HCT116 (cell line): Measurements from ENCODE around the gene PRPF19. TPM values are rescaled to one million over a fixed set of nuclear protein-coding genes. Genes with fewer than 3 reads are reported as not detected.
"Not testable (repeated sequence)": the region's sequence is repeated elsewhere in the genome, so short reads cannot be mapped to it uniquely, and the experiment has no call there.

Experiments
- ATAC-seq: fragments of 200-7000 bp; cut with Tn5 transposase; 2 replicates; pipeline ENCODE4 v1.9.1; 2020; ENCODE audit warnings: mild to moderate bottlenecking, moderate library complexity
- BruUV-seq: library from RNA; stranded (reverse); fragments of 400-500 nt; replicated peaks from 2 replicates; lab custom pipeline; 2021; lab: Mats Ljungman, UMichigan
- CTCF ChIA-PET: fragments of 300-600 bp; sonication (Branson Sonifier 250); formaldehyde crosslinking; loops from one replicate; lab custom pipeline; 2021; ENCODE audit warnings: antibody characterized with exemption; lab: Charles Lee
- POLR2A ChIA-PET: fragments of 300-600, 350-600 bp; sonication (Branson Sonifier 250); formaldehyde crosslinking; loops from one replicate; lab custom pipeline; 2021; ENCODE audit warnings: antibody characterized with exemption; lab: Charles Lee
- RAD21 ChIA-PET, 2 experiments: fragments of 300-600 bp; sonication (Branson Sonifier 250); formaldehyde crosslinking; loops; one replicate each; lab custom pipeline; 2023; ENCODE audit warnings: low total read pairs in 2 of 2; ENCODE audit not compliant: uncharacterized antibody in 2 of 2, unreplicated experiment in 2 of 2, low non-redundant PET in 1 of 2; lab: Charles Lee
- DNase-seq: peaks from one replicate; pipeline ENCODE4 v3.0.0-alpha.2; 2010; ENCODE audit warnings: low read depth, low spot score
- H2AFZ ChIP-seq: fragments of 200-600 bp; shearing (Covaris generic), sonication (generic); 2 replicates; pipeline ENCODE4 v1.6.1; 2017; ENCODE audit warnings: low read depth, mixed run types, mixed read lengths, antibody characterized with exemption, low read length; ENCODE audit not compliant: poor library complexity, severe bottlenecking
- H3K27ac ChIP-seq: 2 replicates; pipeline ENCODE4 v1.5.1; 2012; ENCODE audit warnings: low read depth, low read length
- H3K27me3 ChIP-seq: fragments of 200-600 bp; sonication (generic); 2 replicates; pipeline ENCODE4 v1.6.1; 2016; ENCODE audit warnings: mixed run types, low read length, mixed read lengths; ENCODE audit not compliant: insufficient read depth
- H3K36me3 ChIP-seq, 2 experiments: fragments of 200-500 bp in 1 of 2; fragments of 200-600 bp in 1 of 2; sonication (Bioruptor generic) in 1 of 2; sonication (generic) in 1 of 2; 2 replicates each; pipeline versions ENCODE4 v1.5.1 to v1.6.1; 2014 to 2016; ENCODE audit warnings: low read length in 2 of 2, inconsistent platforms in 1 of 2, mixed read lengths in 1 of 2, mixed run types in 1 of 2; ENCODE audit not compliant: insufficient read depth in 2 of 2, control insufficient read depth in 1 of 2
- H3K4me1 ChIP-seq, 2 experiments: fragments of 200-600 bp in 1 of 2; sonication (generic) in 1 of 2; 2 replicates each; pipeline versions ENCODE4 v1.5.1 to v1.6.1; 2012 to 2017; ENCODE audit warnings: low read length in 2 of 2, inconsistent platforms in 1 of 2, mild to moderate bottlenecking in 1 of 2, mixed read lengths in 1 of 2, mixed run types in 1 of 2, moderate library complexity in 1 of 2; ENCODE audit not compliant: insufficient read depth in 2 of 2, control insufficient read depth in 1 of 2
- H3K4me2 ChIP-seq: fragments of 200-600 bp; sonication (generic); 2 replicates; pipeline ENCODE4 v1.6.1; 2017; ENCODE audit warnings: mixed run types, low read length, mixed read lengths
- H3K4me3 ChIP-seq, 2 experiments: fragments of 200-600 bp in 1 of 2; sonication (generic) in 1 of 2; replicated peaks in 1 of 2; 2 replicates each; pipeline ENCODE4 v1.5.1; 2011 to 2016; ENCODE audit warnings: low read length in 2 of 2, control low read depth in 1 of 2, low read depth in 1 of 2, mild to moderate bottlenecking in 1 of 2, mixed read lengths in 1 of 2, mixed run types in 1 of 2
- H3K79me2 ChIP-seq: fragments of 200-600 bp; sonication (generic); 2 replicates; pipeline ENCODE4 v1.6.1; 2017; ENCODE audit warnings: mild to moderate bottlenecking, mixed run types, low read length, moderate library complexity, mixed read lengths; ENCODE audit not compliant: insufficient read depth
- H3K9ac ChIP-seq: fragments of 200-600 bp; sonication (generic); 2 replicates; pipeline ENCODE4 v1.6.1; 2016; ENCODE audit warnings: low read length, mixed read lengths
- H3K9me2 ChIP-seq: fragments of 200-600 bp; sonication (generic), shearing (Covaris generic); 2 replicates; pipeline ENCODE4 v1.6.1; 2017; ENCODE audit warnings: mixed run types, mild to moderate bottlenecking, moderate library complexity; ENCODE audit not compliant: insufficient read depth
- H3K9me3 ChIP-seq, 2 experiments: fragments of 200-500 bp in 1 of 2; fragments of 200-600 bp in 1 of 2; sonication (Bioruptor generic) in 1 of 2; sonication (generic) in 1 of 2; 2 replicates each; pipeline ENCODE4 v1.6.1; 2014 to 2017; ENCODE audit warnings: low read length in 2 of 2, mixed read lengths in 2 of 2, inconsistent platforms in 1 of 2, low read depth in 1 of 2, mild to moderate bottlenecking in 1 of 2, mixed run types in 1 of 2, moderate library complexity in 1 of 2; ENCODE audit not compliant: control insufficient read depth in 1 of 2, insufficient read depth in 1 of 2
- H4K20me1 ChIP-seq: fragments of 200-600 bp; sonication (generic), shearing (Covaris generic); 2 replicates; pipeline ENCODE4 v1.6.1; 2017; ENCODE audit warnings: mixed run types, mild to moderate bottlenecking, moderate library complexity; ENCODE audit not compliant: insufficient read depth
- EGR1 ChIP-seq: IDR thresholded peaks from 2 replicates; pipeline ENCODE4 v1.6.1; 2012; ENCODE audit warnings: low read depth
- JUND ChIP-seq: IDR thresholded peaks from 2 replicates; pipeline ENCODE4 v1.6.1; 2012
- REST ChIP-seq: IDR thresholded peaks from 2 replicates; pipeline ENCODE4 v1.6.1; 2012; ENCODE audit warnings: low read depth
- SIN3A ChIP-seq: IDR thresholded peaks from 2 replicates; pipeline ENCODE4 v1.6.1; 2012; ENCODE audit warnings: low read depth
- intact Hi-C: fragments of 100-400 bp; cut with micrococcal nuclease; formaldehyde crosslinking; loops from 2 replicates; pipeline ENCODE4 v1.10.0; 2022
- total RNA-seq: library from RNA; stranded (reverse); gene quantifications from one replicate; pipeline ENCODE4 v1.2.1, GENCODE V29; 2021; ENCODE audit not compliant: unreplicated experiment
- TF ChIP-seq, protein P1 (sequence below): IDR thresholded peaks from 2 replicates; pipeline ENCODE4 v1.6.1; 2012

PRPF19 gene
- total RNA-seq, 1 experiment from 2014 or later, result 156 TPM

GRCh38 chr11:60910711-60911380 lies 4.5 kb upstream of the PRPF19 start:
- Histone ChIP-seq H3K4me1 (peaks cover 11 to 38% of the 10 kb centered on the region in 2 experiments), H2AFZ (no peak overlapping the region), H3K27me3 (no peaks in the 10 kb centered on the region), H3K79me2 (peaks cover 22% of the 10 kb centered on the region), H3K9me3 (no peaks in the 10 kb centered on the region), H3K4me3 (no peak overlapping the region), H3K27ac (no peak overlapping the region), H3K9ac (no peak overlapping the region), H4K20me1 (no peaks in the 10 kb centered on the region), H3K9me2 (no peaks in the 10 kb centered on the region), H3K4me2 (no peak overlapping the region)
- ATAC-seq (no peak), DNase-seq (no peak)
- CTCF ChIA-PET, result interaction anchor here (1.6 kb wide), 1 partner anchor 11 kb away, joined by 3 read pairs; no protein-coding TSS in a partner anchor
- POLR2A ChIA-PET, result no interaction called here
- TF ChIP-seq REST (no peak), JUND (no peak), EGR1 (no peak), SIN3A (no peak)
- TF ChIP-seq, all 23 proteins: peak for 0
- H3K36me3 ChIP-seq, result no peaks in the 10 kb centered on the region
- BruUV-seq, result no TSS peak
- RAD21 ChIA-PET, result no interaction called here
- intact Hi-C loops, result loop anchor here (10.0 kb wide), 1 partner anchor 274 kb away; no protein-coding TSS in a partner anchor

DNA sequence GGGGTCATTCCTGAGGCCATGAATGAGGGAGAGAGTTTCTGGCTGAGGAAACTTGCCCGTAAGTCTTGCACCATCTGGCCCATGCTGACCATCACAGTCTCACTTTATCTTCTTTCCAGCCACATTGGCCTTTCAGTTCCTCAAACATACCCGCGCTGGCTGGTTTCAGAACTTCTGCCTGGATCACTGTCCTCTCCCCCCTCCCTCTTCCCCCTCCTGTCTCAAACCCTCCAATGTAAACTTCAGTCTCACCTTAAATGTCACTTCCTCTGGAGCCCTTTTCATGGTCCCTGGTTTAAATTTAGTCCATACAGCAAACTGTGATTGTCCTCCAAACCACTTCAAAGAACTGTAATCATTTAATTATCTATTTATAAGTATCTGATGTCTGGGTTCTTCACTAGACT lies 3.9 kb upstream of the PRPF19 start:
- no peaks in the 10 kb centered on the region for H3K9me3 ChIP-seq
- H3K27me3 ChIP-seq, result no peaks in the 10 kb centered on the region
- H3K9ac ChIP-seq, result no peak overlapping the region
- H3K36me3 ChIP-seq, result no peaks in the 10 kb centered on the region
- no peaks in the 10 kb centered on the region for H3K9me2 ChIP-seq
- intact Hi-C loops, result loop anchor here (10.0 kb wide), 1 partner anchor 275 kb away; no protein-coding TSS in a partner anchor
- H3K4me3 ChIP-seq, result no peak overlapping the region
- ATAC-seq (no peak), DNase-seq (no peak)
- no peak overlapping the region for H3K4me2 ChIP-seq
- POLR2A ChIA-PET, result no interaction called here
- TF ChIP-seq, protein P1, sequence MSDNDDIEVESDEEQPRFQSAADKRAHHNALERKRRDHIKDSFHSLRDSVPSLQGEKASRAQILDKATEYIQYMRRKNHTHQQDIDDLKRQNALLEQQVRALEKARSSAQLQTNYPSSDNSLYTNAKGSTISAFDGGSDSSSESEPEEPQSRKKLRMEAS, result no peak
- RAD21 ChIA-PET, result no interaction called here
- no peak overlapping the region for H2AFZ ChIP-seq
- no TSS peak for BruUV-seq
- CTCF ChIA-PET, result no interaction called here
- no peaks in the 10 kb centered on the region for H4K20me1 ChIP-seq
- H3K27ac ChIP-seq, result no peak overlapping the region
- H3K4me1 ChIP-seq, result peaks cover 9 to 35% of the 10 kb centered on the region in 2 experiments
- H3K79me2 ChIP-seq, result peaks cover 22% of the 10 kb centered on the region

GRCh38 chr11:60909680-60910280 lies 3.4 kb upstream of the PRPF19 start:
- H3K4me3 ChIP-seq, H4K20me1 ChIP-seq, H3K36me3 ChIP-seq, RAD21 ChIA-PET, H3K27me3 ChIP-seq, CTCF ChIA-PET, BruUV-seq, H3K4me2 ChIP-seq, ATAC-seq, H3K9ac ChIP-seq, H3K27ac ChIP-seq, H3K9me2 ChIP-seq, H3K9me3 ChIP-seq, H2AFZ ChIP-seq, POLR2A ChIA-PET, DNase-seq: not testable (repeated sequence)
- intact Hi-C loops, result loop anchor here (10.0 kb wide), 1 partner anchor 275 kb away; no protein-coding TSS in a partner anchor
- Histone ChIP-seq H3K4me1 (peaks cover 12 to 35% of the 10 kb centered on the region in 2 experiments), H3K79me2 (peaks cover 22% of the 10 kb centered on the region)
